Inferior parietal cortex (tissue), 1 donor: ENCODE results near the gene ULBP3.
"Not testable (repeated sequence)": the region's sequence is repeated elsewhere in the genome, so short reads cannot be mapped to it uniquely, and the experiment has no call there.

Source experiments
- DNase-seq: peaks from one replicate; pipeline ENCODE4 v3.0.0-alpha.2; 2016; ENCODE audit errors: extremely low spot score

The ULBP3 gene

GRCh38 chr6:150015281-150016001 lies 53.5 kb downstream of the ULBP3 start:
- DNase-seq: not testable (repeated sequence)

GRCh38 chr6:150014623-150015280 lies 54.2 kb downstream of the ULBP3 start:
- not testable (repeated sequence) for DNase-seq

GRCh38 chr6:150013785-150014622 lies 54.9 kb downstream of the ULBP3 start:
- DNase-seq: not testable (repeated sequence)

GRCh38 chr6:150012846-150013784 lies 55.8 kb downstream of the ULBP3 start:
- not testable (repeated sequence) for DNase-seq
